ENCODE data around the gene WFDC12.

Gene WFDC12

DNA sequence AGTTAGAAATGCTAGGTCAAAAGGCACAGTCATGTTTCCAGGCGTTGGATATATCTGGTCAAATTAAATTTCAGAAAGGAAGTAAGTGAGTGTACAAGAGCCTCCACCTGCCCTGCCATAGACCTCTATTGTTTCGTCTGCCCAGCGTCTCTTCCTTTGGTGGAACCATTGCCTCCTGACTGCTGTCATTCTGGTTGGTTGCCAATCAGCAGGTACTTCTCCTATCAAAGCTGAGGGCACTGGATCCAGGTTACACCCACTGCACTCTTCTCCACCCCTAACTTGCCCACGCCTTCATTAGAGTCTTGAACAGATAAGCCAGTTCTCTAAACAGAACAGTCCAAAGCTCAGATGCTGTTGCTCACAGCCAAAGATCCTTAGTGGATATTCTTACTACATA, 6.7 kb downstream of the WFDC12 start:
- no peaks in the 10 kb centered on the region for H3K36me3 ChIP-seq (ENCODE audit: control insufficient read depth in 1 of 2, insufficient read depth in 2 of 2, low read length in 2 of 2)
- H3K27ac ChIP-seq (ENCODE audit: low read depth, low read length), result no peak overlapping the region
- no peaks in the 10 kb centered on the region for H3K9me3 ChIP-seq (ENCODE audit: control insufficient read depth in 1 of 2, low read length in 2 of 2)
- no peak overlapping the region for H3K4me3 ChIP-seq (ENCODE audit: low read depth in 1 of 2, low read length in 2 of 2)
- peaks cover 0 to 5% of the 10 kb centered on the region in 2 donors for H3K27me3 ChIP-seq (ENCODE audit: control insufficient read depth in 1 of 2, insufficient read depth in 2 of 2, low read length in 2 of 2)
- H3K4me1 ChIP-seq (ENCODE audit: control insufficient read depth in 1 of 2, insufficient read depth in 2 of 2, low read length in 2 of 2), result no peaks in the 10 kb centered on the region
- H3K9ac ChIP-seq (ENCODE audit: low read depth in 1 of 2, low read length in 2 of 2), result no peak overlapping the region

DNA sequence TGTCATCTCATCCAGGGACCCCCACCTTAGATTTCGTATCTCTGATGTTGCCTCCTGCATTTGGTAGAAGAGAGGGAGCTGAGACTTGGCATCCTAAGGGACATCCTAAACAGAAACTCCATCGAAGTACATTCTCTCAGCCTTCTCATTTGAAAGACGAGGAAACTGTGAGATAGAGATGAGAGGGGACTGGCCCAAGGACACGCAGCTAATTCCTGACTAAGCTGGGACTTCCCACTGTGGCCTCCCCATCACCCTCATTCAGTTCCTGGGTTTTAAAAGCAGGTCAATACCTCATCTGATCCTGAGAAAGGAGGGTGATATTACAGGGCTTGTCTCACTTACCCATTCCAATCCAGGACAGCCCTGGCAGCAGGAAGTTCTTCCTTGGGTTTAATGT, 8.4 kb downstream of the WFDC12 start:
- Histone ChIP-seq H3K4me3 (ENCODE audit: low read depth in 1 of 2, low read length in 2 of 2) (no peak overlapping the region), H3K9me3 (ENCODE audit: control insufficient read depth in 1 of 2, low read length in 2 of 2) (no peaks in the 10 kb centered on the region), H3K9ac (ENCODE audit: low read depth in 1 of 2, low read length in 2 of 2) (no peak overlapping the region), H3K27me3 (ENCODE audit: control insufficient read depth in 1 of 2, insufficient read depth in 2 of 2, low read length in 2 of 2) (peaks cover 0 to 5% of the 10 kb centered on the region in 2 donors), H3K36me3 (ENCODE audit: control insufficient read depth in 1 of 2, insufficient read depth in 2 of 2, low read length in 2 of 2) (no peaks in the 10 kb centered on the region), H3K27ac (ENCODE audit: low read depth, low read length) (no peak overlapping the region), H3K4me1 (ENCODE audit: control insufficient read depth in 1 of 2, insufficient read depth in 2 of 2, low read length in 2 of 2) (no peaks in the 10 kb centered on the region)

DNA sequence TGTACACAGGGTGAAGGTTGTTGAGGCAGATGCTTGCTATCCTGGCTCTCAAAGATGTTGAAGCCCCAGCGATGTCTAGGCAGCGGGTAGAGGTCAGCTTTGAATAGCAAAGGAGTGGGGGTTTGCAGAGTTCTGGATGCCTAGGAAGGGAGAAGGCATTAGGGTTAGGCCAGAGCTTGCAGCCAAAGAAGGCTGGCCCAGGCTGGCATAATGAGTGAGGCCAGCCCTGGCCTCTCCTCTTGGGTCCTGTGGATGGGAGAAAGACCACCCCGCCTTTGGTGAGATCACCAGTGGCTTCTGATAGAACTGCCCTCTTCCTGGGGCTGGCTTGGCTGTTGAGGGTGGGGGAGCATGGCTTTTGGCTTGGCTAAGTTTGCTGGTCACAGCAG, 8.9 kb downstream of the WFDC12 start:
- Histone ChIP-seq H3K36me3 (ENCODE audit: control insufficient read depth in 1 of 2, insufficient read depth in 2 of 2, low read length in 2 of 2) (no peaks in the 10 kb centered on the region), H3K4me3 (ENCODE audit: low read depth in 1 of 2, low read length in 2 of 2) (no peak overlapping the region), H3K27me3 (ENCODE audit: control insufficient read depth in 1 of 2, insufficient read depth in 2 of 2, low read length in 2 of 2) (peaks cover 0 to 5% of the 10 kb centered on the region in 2 donors), H3K9ac (ENCODE audit: low read depth in 1 of 2, low read length in 2 of 2) (no peak overlapping the region), H3K27ac (ENCODE audit: low read depth, low read length) (no peak overlapping the region), H3K9me3 (ENCODE audit: control insufficient read depth in 1 of 2, low read length in 2 of 2) (no peaks in the 10 kb centered on the region), H3K4me1 (ENCODE audit: control insufficient read depth in 1 of 2, insufficient read depth in 2 of 2, low read length in 2 of 2) (no peaks in the 10 kb centered on the region)

DNA sequence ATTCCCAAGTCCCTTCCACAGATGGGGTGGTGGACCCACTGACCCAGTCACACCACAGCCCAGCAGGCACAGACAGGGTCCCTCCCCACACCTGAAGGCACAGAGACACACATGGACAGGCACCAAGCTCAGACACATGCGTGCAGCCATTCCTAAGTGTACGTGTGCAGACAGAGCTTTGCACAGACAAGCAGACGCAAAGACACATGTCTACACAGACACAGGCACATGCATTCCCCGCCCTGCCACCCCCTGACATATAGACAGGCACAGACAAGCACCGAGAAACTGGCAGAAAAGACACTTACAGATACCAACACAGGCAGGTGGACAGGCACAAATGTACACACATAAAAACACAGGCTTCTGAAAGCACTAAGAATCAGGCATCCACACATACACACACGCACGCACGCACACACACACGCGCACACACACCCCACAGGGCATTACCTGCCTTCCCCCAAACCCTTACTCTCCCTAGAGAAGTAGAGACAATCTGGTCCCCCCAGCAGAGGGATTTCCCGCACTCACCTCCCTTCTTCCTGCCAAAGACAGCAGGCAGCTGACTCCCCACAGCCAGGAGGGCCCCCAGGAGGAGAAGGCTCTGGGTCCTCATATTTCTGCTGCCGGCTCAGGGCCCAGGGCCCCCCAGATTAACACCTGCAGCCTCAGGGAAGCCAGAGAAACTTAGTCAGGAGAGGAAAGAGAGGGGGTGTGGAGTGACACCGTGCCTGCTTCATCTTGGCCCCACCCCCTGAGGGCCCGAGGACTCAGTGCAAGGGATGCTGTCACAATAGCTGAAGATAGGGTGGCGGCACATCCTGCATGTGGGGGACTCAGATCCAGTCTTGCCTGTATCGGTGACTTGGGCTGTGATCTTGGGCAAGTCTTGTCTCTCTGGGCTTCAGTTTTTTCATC, 9.5 kb downstream of the WFDC12 start, which contains the start of gene WFDC5:
Gene WFDC5 (minus strand): TSS at position 710 of the 921 bp plus-strand sequence. CDS start 91 bp downstream, at position 619.
- Histone ChIP-seq H3K27ac (ENCODE audit: low read depth, low read length) (no peak within 1 kb of the TSS), H3K4me3 (ENCODE audit: low read depth in 1 of 2, low read length in 2 of 2) (no peak within 1 kb of the TSS), H3K4me1 (ENCODE audit: control insufficient read depth in 1 of 2, insufficient read depth in 2 of 2, low read length in 2 of 2) (no peaks in the 10 kb centered on the region), H3K27me3 (ENCODE audit: control insufficient read depth in 1 of 2, insufficient read depth in 2 of 2, low read length in 2 of 2) (peaks cover 0 to 5% of the 10 kb centered on the region in 2 donors), H3K9me3 (ENCODE audit: control insufficient read depth in 1 of 2, low read length in 2 of 2) (no peaks in the 10 kb centered on the region), H3K36me3 (ENCODE audit: control insufficient read depth in 1 of 2, insufficient read depth in 2 of 2, low read length in 2 of 2) (no peaks in the 10 kb centered on the region), H3K9ac (ENCODE audit: low read depth in 1 of 2, low read length in 2 of 2) (no peak within 1 kb of the TSS)

DNA sequence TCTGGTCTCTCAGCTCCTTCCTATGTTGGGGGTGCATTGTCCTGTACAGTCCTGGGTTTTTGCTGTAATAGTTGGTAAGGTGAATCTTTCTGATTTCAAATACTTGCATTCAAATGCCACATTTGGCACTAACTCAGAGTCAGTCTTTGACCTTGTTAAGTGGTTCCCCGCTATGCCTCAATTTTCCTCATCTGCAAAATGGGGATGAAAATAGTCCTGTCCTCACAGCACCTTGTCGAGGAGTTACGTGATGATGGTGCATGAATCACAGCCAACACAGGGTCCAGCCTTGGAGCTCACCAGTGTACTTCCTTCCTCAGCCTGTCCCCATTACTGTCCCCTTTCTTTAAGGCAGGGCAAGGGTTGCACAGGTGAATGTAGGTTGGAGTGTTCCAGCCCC, 10.4 kb downstream of the WFDC12 start:
- Histone ChIP-seq H3K27ac (ENCODE audit: low read depth, low read length) (no peak overlapping the region), H3K4me1 (ENCODE audit: control insufficient read depth in 1 of 2, insufficient read depth in 2 of 2, low read length in 2 of 2) (no peaks in the 10 kb centered on the region), H3K4me3 (ENCODE audit: low read depth in 1 of 2, low read length in 2 of 2) (no peak overlapping the region), H3K9ac (ENCODE audit: low read depth in 1 of 2, low read length in 2 of 2) (no peak overlapping the region), H3K36me3 (ENCODE audit: control insufficient read depth in 1 of 2, insufficient read depth in 2 of 2, low read length in 2 of 2) (no peaks in the 10 kb centered on the region), H3K27me3 (ENCODE audit: control insufficient read depth in 1 of 2, insufficient read depth in 2 of 2, low read length in 2 of 2) (peaks cover 0 to 5% of the 10 kb centered on the region in 2 donors), H3K9me3 (ENCODE audit: control insufficient read depth in 1 of 2, low read length in 2 of 2) (no peaks in the 10 kb centered on the region)

DNA sequence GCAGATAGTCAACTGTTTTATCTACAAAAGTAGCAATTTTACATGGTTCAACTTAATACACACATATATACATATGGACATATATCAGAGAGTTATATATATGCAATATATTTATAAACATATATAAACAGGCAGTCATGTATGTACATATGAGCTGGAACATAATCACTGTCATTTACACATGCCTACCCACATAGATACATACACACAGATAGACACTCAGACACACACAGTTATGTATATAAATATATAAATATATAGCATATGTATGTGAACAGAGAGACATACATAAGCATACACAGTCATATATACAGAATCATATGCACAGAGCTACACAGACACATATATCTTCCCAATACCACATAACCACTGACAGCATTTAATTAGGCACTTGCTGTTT, 11.5 kb downstream of the WFDC12 start:
- Histone ChIP-seq H3K4me3 (ENCODE audit: low read depth in 1 of 2, low read length in 2 of 2) (no peak overlapping the region), H3K27ac (ENCODE audit: low read depth, low read length) (no peak overlapping the region), H3K36me3 (ENCODE audit: control insufficient read depth in 1 of 2, insufficient read depth in 2 of 2, low read length in 2 of 2) (no peaks in the 10 kb centered on the region), H3K4me1 (ENCODE audit: control insufficient read depth in 1 of 2, insufficient read depth in 2 of 2, low read length in 2 of 2) (no peaks in the 10 kb centered on the region), H3K9ac (ENCODE audit: low read depth in 1 of 2, low read length in 2 of 2) (no peak overlapping the region), H3K27me3 (ENCODE audit: control insufficient read depth in 1 of 2, insufficient read depth in 2 of 2, low read length in 2 of 2) (peaks cover 0 to 5% of the 10 kb centered on the region in 2 donors), H3K9me3 (ENCODE audit: control insufficient read depth in 1 of 2, low read length in 2 of 2) (no peaks in the 10 kb centered on the region)

DNA sequence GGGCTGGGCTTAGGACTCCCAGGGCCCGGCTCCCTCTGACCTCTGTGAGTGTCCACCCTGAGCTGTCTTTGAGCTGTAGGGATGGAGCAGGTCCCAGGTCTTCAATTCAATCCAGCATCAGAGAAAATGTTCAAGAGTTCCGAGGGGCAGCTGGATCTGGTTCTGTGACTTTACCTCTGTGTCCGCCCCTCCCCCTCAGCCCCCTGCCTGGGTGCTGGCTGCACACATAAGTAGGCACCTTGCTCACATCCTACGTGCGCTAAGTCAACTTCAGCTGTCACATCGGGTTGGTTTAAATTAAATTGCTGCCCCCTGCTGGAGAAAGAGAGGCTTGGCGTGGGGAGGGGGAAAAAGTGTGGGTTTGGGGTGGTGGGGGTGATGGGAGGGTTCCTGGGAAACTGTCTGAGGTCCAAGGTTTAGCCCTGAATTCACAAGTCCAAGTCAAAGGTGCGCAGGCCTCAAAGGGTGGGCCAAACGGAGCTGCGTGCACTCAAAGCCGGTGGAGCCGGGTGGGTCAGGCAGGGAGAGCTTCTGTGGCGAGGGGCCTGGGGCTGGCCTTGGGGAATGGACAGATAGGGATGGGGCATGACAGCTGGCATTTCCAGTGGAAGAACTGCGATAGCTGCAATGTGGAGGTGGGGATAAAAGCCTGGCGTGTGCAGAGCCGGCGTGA, 12.3 kb downstream of the WFDC12 start:
- Histone ChIP-seq H3K9me3 (ENCODE audit: control insufficient read depth in 1 of 2, low read length in 2 of 2) (no peaks in the 10 kb centered on the region), H3K4me3 (ENCODE audit: low read depth in 1 of 2, low read length in 2 of 2) (no peak overlapping the region), H3K9ac (ENCODE audit: low read depth in 1 of 2, low read length in 2 of 2) (no peak overlapping the region), H3K27ac (ENCODE audit: low read depth, low read length) (no peak overlapping the region), H3K27me3 (ENCODE audit: control insufficient read depth in 1 of 2, insufficient read depth in 2 of 2, low read length in 2 of 2) (peaks cover 0 to 5% of the 10 kb centered on the region in 2 donors), H3K4me1 (ENCODE audit: control insufficient read depth in 1 of 2, insufficient read depth in 2 of 2, low read length in 2 of 2) (no peaks in the 10 kb centered on the region), H3K36me3 (ENCODE audit: control insufficient read depth in 1 of 2, insufficient read depth in 2 of 2, low read length in 2 of 2) (no peaks in the 10 kb centered on the region)

DNA sequence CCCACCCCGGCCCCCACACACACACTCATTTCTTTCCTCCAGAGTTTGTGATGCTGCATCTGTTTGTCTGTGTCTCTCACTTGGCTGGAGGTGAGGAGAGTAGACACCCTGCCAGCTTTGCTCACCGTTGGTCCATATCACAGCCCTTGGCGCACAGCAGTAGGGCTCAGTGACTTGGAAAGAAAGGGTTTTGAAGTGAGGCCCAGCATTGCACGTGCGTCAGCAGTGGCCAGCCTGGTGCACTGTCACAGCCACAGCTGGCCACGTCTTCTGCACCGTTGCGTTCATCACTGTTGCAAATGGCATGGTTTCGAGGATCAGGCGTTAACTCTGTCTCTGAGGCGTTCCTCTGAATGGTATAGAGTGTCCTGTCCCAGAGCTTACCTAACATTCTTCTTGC, 13.0 kb downstream of the WFDC12 start:
- Histone ChIP-seq H3K27me3 (ENCODE audit: control insufficient read depth in 1 of 2, insufficient read depth in 2 of 2, low read length in 2 of 2) (peaks cover 0 to 5% of the 10 kb centered on the region in 2 donors), H3K4me3 (ENCODE audit: low read depth in 1 of 2, low read length in 2 of 2) (no peak overlapping the region), H3K4me1 (ENCODE audit: control insufficient read depth in 1 of 2, insufficient read depth in 2 of 2, low read length in 2 of 2) (no peaks in the 10 kb centered on the region), H3K9ac (ENCODE audit: low read depth in 1 of 2, low read length in 2 of 2) (no peak overlapping the region), H3K27ac (ENCODE audit: low read depth, low read length) (no peak overlapping the region), H3K36me3 (ENCODE audit: control insufficient read depth in 1 of 2, insufficient read depth in 2 of 2, low read length in 2 of 2) (no peaks in the 10 kb centered on the region), H3K9me3 (ENCODE audit: control insufficient read depth in 1 of 2, low read length in 2 of 2) (no peaks in the 10 kb centered on the region)

DNA sequence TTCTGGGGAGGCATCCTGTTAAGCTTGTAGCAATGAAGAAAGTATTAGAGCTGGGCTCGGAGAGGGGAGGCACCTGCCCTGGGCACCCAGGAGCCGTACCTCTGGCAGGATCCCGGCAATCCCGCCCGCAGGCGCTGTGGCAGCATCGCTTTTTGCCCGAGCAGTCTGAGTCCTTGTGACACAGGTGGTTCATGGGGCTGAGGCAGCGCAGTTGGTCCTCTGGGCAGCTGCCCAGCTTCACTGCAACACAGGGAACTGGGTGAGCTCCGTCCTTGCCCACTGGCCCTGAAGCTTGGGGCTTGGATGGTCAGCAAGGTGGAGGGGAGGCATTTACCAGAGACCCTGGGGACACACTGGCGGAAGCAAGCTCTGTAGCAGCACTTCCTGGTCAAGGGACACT, 14.0 kb downstream of the WFDC12 start:
- H3K27me3 ChIP-seq (ENCODE audit: control insufficient read depth in 1 of 2, insufficient read depth in 2 of 2, low read length in 2 of 2), result peaks cover 0 to 3% of the 10 kb centered on the region in 2 donors
- H3K27ac ChIP-seq (ENCODE audit: low read depth, low read length), result no peak overlapping the region
- H3K9ac ChIP-seq (ENCODE audit: low read depth in 1 of 2, low read length in 2 of 2), result no peak overlapping the region
- no peaks in the 10 kb centered on the region for H3K9me3 ChIP-seq (ENCODE audit: control insufficient read depth in 1 of 2, low read length in 2 of 2)
- no peaks in the 10 kb centered on the region for H3K4me1 ChIP-seq (ENCODE audit: control insufficient read depth in 1 of 2, insufficient read depth in 2 of 2, low read length in 2 of 2)
- H3K36me3 ChIP-seq (ENCODE audit: control insufficient read depth in 1 of 2, insufficient read depth in 2 of 2, low read length in 2 of 2), result no peaks in the 10 kb centered on the region
- no peak overlapping the region for H3K4me3 ChIP-seq (ENCODE audit: low read depth in 1 of 2, low read length in 2 of 2)

DNA sequence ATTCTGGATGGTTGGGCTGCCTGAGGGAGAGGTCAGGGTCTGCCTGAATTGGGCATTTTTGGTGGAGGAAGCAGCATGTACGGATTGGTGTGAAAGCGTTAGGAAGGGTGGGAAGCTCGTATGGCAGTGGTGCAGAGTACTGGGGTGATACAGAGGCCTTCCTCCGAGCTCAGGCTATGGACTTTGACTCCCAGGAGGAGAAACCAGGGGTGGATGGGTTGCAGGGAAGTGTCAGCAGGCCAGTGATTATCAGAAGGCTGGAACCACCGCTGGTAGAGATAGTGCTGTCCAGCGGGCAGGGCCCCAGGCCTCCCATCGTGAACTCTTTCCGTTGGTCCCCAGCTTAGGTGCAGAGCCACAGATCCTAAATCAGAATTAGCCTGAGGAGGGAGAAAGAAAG, 14.6 kb downstream of the WFDC12 start:
- H3K27me3 ChIP-seq (ENCODE audit: control insufficient read depth in 1 of 2, insufficient read depth in 2 of 2, low read length in 2 of 2), result peaks cover 0 to 3% of the 10 kb centered on the region in 2 donors
- H3K4me3 ChIP-seq (ENCODE audit: low read depth in 1 of 2, low read length in 2 of 2), result no peak overlapping the region
- H3K36me3 ChIP-seq (ENCODE audit: control insufficient read depth in 1 of 2, insufficient read depth in 2 of 2, low read length in 2 of 2), result no peaks in the 10 kb centered on the region
- H3K27ac ChIP-seq (ENCODE audit: low read depth, low read length), result no peak overlapping the region
- no peaks in the 10 kb centered on the region for H3K4me1 ChIP-seq (ENCODE audit: control insufficient read depth in 1 of 2, insufficient read depth in 2 of 2, low read length in 2 of 2)
- no peaks in the 10 kb centered on the region for H3K9me3 ChIP-seq (ENCODE audit: control insufficient read depth in 1 of 2, low read length in 2 of 2)
- H3K9ac ChIP-seq (ENCODE audit: low read depth in 1 of 2, low read length in 2 of 2), result no peak overlapping the region

Data from duodenal mucosa (tissue), 2 donors.